ENCODE measurements around the gene RTN4RL2. TPM values are rescaled to one million over a fixed set of nuclear protein-coding genes. Genes with fewer than 3 reads are reported as not detected.

RTN4RL2 gene
- total RNA-seq, 1 experiment from 2014 or later, result 0.23 TPM

Other genes starting within 250 kb of the RTN4RL2 start
- 0.11 TPM in 1 of 2 replicates, not detected in the other for gene APLNR, start 223.3 kb upstream of the RTN4RL2 start, total RNA-seq (2014; rRNA removed)
- gene TNKS1BP1, start 135.6 kb upstream of the RTN4RL2 start, total RNA-seq (2014; rRNA removed), result 95.9 and 114 TPM in 2 replicates
- 150 and 169 TPM in 2 replicates for gene SSRP1, start 124.6 kb upstream of the RTN4RL2 start, total RNA-seq (2014; rRNA removed)
- gene P2RX3, start 122.2 kb upstream of the RTN4RL2 start, total RNA-seq (2014; rRNA removed), result not detected in 2 replicates
- not detected in 2 replicates for gene PRG3, start 79.4 kb upstream of the RTN4RL2 start, total RNA-seq (2014; rRNA removed)
- gene PRG2, start 69.9 kb upstream of the RTN4RL2 start, total RNA-seq (2014; rRNA removed), result 0.06 TPM in 1 of 2 replicates, not detected in the other
- 113 and 153 TPM in 2 replicates for gene SLC43A3, start 33.4 kb upstream of the RTN4RL2 start, total RNA-seq (2014; rRNA removed)
- 5.1 and 7.7 TPM in 2 replicates for gene SLC43A1, start 55.2 kb downstream of the RTN4RL2 start, total RNA-seq (2014; rRNA removed)
- 46.7 and 53.8 TPM in 2 replicates for gene TIMM10, start 70.2 kb downstream of the RTN4RL2 start, total RNA-seq (2014; rRNA removed)
- not detected in 2 replicates for gene SMTNL1, start 77.1 kb downstream of the RTN4RL2 start, total RNA-seq (2014; rRNA removed)
- gene UBE2L6, start 107.1 kb downstream of the RTN4RL2 start, total RNA-seq (2014; rRNA removed), result 25.8 and 48.2 TPM in 2 replicates
- gene SERPING1, start 137.2 kb downstream of the RTN4RL2 start, total RNA-seq (2014; rRNA removed), result 5.2 and 5.4 TPM in 2 replicates
- gene YPEL4, start 189.4 kb downstream of the RTN4RL2 start, total RNA-seq (2014; rRNA removed), result 0.32 and 0.46 TPM in 2 replicates
- gene CLP1, start 197.2 kb downstream of the RTN4RL2 start, total RNA-seq (2014; rRNA removed), result 25.3 TPM in 2 replicates
- 50.3 and 55.1 TPM in 2 replicates for gene ZDHHC5, start 207.6 kb downstream of the RTN4RL2 start, total RNA-seq (2014; rRNA removed)